A673 (cell line): ENCODE results near the gene CRB1. TPM values are rescaled to one million over a fixed set of nuclear protein-coding genes. Genes with fewer than 3 reads are reported as not detected.

Experiments used
- BruUV-seq: library from RNA; stranded (reverse); fragments of 400-500 nt; replicated peaks from 2 replicates; lab custom pipeline; 2021; lab: Mats Ljungman, UMichigan
- CTCF ChIA-PET: fragments of 300-600 bp; sonication (Branson Sonifier 250); formaldehyde crosslinking; loops from one replicate; lab custom pipeline; 2022; ENCODE audit warnings: antibody characterized with exemption; lab: Charles Lee
- POLR2A ChIA-PET: fragments of 300-600 bp; sonication (Branson Sonifier 250); formaldehyde crosslinking; loops from one replicate; lab custom pipeline; 2022; ENCODE audit warnings: antibody characterized with exemption; ENCODE audit not compliant: low non-redundant PET; lab: Charles Lee
- DNase-seq: peaks from one replicate; pipeline ENCODE4 v3.0.0-alpha.2; 2015; ENCODE audit warnings: low spot score
- H3K27ac ChIP-seq: fragments of 200-600 bp; sonication (generic); 2 replicates; pipeline ENCODE4 v1.5.1; 2016; ENCODE audit warnings: mixed run types, low read depth, mild to moderate bottlenecking, mixed read lengths, antibody characterized with exemption, low read length; ENCODE audit not compliant: poor library complexity, severe bottlenecking
- H3K27me3 ChIP-seq: fragments of 200-600 bp; sonication (generic); replicated peaks from 2 replicates; pipeline ENCODE4 v1.6.1; 2017; ENCODE audit warnings: mixed run types, low read depth, mild to moderate bottlenecking, mixed read lengths, antibody characterized with exemption, low read length; ENCODE audit not compliant: insufficient read depth, poor library complexity
- H3K36me3 ChIP-seq: fragments of 200-600 bp; sonication (generic); 2 replicates; pipeline ENCODE4 v1.6.1; 2016; ENCODE audit warnings: mixed run types, mild to moderate bottlenecking, mixed read lengths, antibody characterized with exemption, low read length; ENCODE audit not compliant: insufficient read depth, poor library complexity, severe bottlenecking
- H3K4me1 ChIP-seq: fragments of 200-600 bp; sonication (generic); 2 replicates; pipeline ENCODE4 v1.6.1; 2017; ENCODE audit warnings: mixed run types, mild to moderate bottlenecking, mixed read lengths, antibody characterized with exemption, low read length; ENCODE audit not compliant: insufficient read depth, poor library complexity, severe bottlenecking
- H3K4me3 ChIP-seq: fragments of 200-600 bp; sonication (generic); 2 replicates; pipeline ENCODE4 v1.5.1; 2016; ENCODE audit warnings: low read depth, mixed run types, mild to moderate bottlenecking, mixed read lengths, low read length; ENCODE audit not compliant: poor library complexity, severe bottlenecking
- H3K9me3 ChIP-seq: fragments of 200-600 bp; sonication (generic); 2 replicates; pipeline ENCODE4 v1.6.1; 2016; ENCODE audit warnings: mixed run types, low read depth, mild to moderate bottlenecking, mixed read lengths, antibody characterized with exemption, low read length; ENCODE audit not compliant: poor library complexity, severe bottlenecking
- EZH2 ChIP-seq: fragments of 200-600 bp; sonication (generic); IDR thresholded peaks from 2 replicates; pipeline ENCODE4 v1.6.1; 2017; ENCODE audit warnings: borderline replicate concordance, low read depth, mild to moderate bottlenecking, mixed read lengths, antibody characterized with exemption, low read length; ENCODE audit not compliant: poor library complexity, severe bottlenecking
- intact Hi-C: fragments of 100-400 bp; cut with micrococcal nuclease; formaldehyde crosslinking; loops from one replicate; pipeline ENCODE4 v1.10.0; 2022; ENCODE audit not compliant: unreplicated experiment
- total RNA-seq: library from RNA; stranded (reverse); gene quantifications from 2 replicates; pipeline ENCODE4 v1.2.3, GENCODE V29; 2021
- TF ChIP-seq, protein P1 (sequence below): fragments of 300-800, 200-600 bp; sonication (generic); conservative IDR thresholded peaks from 2 replicates; pipeline ENCODE4 v1.5.1; 2017; ENCODE audit warnings: low read depth, mild to moderate bottlenecking, antibody characterized with exemption, low read length, moderate library complexity, mixed read lengths

Gene CRB1
- total RNA-seq, 1 experiment from 2014 or later: not detected

DNA sequence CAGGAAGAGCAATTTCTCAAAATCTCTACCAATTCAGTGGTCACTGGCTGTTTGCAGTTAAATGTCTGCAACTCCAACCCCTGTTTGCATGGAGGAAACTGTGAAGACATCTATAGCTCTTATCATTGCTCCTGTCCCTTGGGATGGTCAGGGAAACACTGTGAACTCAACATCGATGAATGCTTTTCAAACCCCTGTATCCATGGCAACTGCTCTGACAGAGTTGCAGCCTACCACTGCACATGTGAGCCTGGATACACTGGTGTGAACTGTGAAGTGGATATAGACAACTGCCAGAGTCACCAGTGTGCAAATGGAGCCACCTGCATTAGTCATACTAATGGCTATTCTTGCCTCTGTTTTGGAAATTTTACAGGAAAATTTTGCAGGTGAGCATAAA lies 167.2 kb downstream of the CRB1 start:
- DNase-seq: no peak
- Histone ChIP-seq H3K9me3 (no peaks in the 10 kb centered on the region), H3K27me3 (no peaks in the 10 kb centered on the region), H3K4me3 (no peak overlapping the region), H3K4me1 (peaks cover 13% of the 10 kb centered on the region), H3K27ac (no peak overlapping the region), H3K36me3 (no peaks in the 10 kb centered on the region)
- intact Hi-C loops: no loop called here
- CTCF ChIA-PET: no interaction called here
- BruUV-seq: no TSS peak
- POLR2A ChIA-PET: no interaction called here
- TF ChIP-seq, protein P1, sequence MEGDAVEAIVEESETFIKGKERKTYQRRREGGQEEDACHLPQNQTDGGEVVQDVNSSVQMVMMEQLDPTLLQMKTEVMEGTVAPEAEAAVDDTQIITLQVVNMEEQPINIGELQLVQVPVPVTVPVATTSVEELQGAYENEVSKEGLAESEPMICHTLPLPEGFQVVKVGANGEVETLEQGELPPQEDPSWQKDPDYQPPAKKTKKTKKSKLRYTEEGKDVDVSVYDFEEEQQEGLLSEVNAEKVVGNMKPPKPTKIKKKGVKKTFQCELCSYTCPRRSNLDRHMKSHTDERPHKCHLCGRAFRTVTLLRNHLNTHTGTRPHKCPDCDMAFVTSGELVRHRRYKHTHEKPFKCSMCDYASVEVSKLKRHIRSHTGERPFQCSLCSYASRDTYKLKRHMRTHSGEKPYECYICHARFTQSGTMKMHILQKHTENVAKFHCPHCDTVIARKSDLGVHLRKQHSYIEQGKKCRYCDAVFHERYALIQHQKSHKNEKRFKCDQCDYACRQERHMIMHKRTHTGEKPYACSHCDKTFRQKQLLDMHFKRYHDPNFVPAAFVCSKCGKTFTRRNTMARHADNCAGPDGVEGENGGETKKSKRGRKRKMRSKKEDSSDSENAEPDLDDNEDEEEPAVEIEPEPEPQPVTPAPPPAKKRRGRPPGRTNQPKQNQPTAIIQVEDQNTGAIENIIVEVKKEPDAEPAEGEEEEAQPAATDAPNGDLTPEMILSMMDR: no peak
- no peak for TF ChIP-seq EZH2

DNA sequence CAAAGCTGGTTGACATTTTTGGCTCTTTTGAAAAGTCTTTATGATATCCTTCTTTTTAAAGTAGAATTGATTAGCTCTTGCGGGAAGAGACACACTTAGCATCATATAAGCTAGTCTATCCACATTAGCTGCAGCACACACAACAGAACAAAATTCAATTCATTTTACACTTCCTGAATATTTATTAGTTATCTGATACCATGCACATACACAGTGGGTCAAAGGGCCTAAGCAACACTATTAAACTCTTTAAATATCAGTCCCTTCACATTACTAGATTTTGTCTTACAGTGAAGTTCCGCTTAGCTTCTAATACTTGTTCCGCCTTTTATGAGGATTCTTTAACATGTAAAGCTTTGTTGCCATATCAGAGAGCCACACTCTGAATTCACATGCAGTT lies 169.5 kb downstream of the CRB1 start:
- BruUV-seq: no TSS peak
- CTCF ChIA-PET: interaction anchor here (0.6 to 1.1 kb wide), 2 partner anchors 38 to 39 kb away, joined by 3 to 9 read pairs; no protein-coding TSS in a partner anchor

GRCh38 chr1:197438010-197438790 lies 170.1 kb downstream of the CRB1 start:
- H3K4me1 ChIP-seq: peaks cover 13% of the 10 kb centered on the region
- H3K4me3 ChIP-seq: no peak overlapping the region
- BruUV-seq: no TSS peak
- TF ChIP-seq, protein P1: no peak
- TF ChIP-seq EZH2: no peak
- no peak overlapping the region for H3K27ac ChIP-seq
- H3K27me3 ChIP-seq: no peaks in the 10 kb centered on the region
- ChIA-PET POLR2A (no interaction called here), CTCF (interaction anchor here (1.1 kb wide), 1 partner anchor 38 kb away, joined by 9 read pairs; no protein-coding TSS in a partner anchor)
- intact Hi-C loops: no loop called here
- peak; percentile 35 for DNase-seq
- H3K36me3 ChIP-seq: no peaks in the 10 kb centered on the region
- no peaks in the 10 kb centered on the region for H3K9me3 ChIP-seq

More for the DNA sequence above, 169.5 kb downstream of the CRB1 start:
- intact Hi-C loops: no loop called here
- no peak for DNase-seq
- H3K27ac ChIP-seq: no peak overlapping the region
- no peak for TF ChIP-seq EZH2
- TF ChIP-seq, protein P1: no peak
- no peaks in the 10 kb centered on the region for H3K9me3 ChIP-seq
- H3K4me3 ChIP-seq: no peak overlapping the region
- POLR2A ChIA-PET: no interaction called here
- H3K4me1 ChIP-seq: peaks cover 13% of the 10 kb centered on the region
- H3K27me3 ChIP-seq: no peaks in the 10 kb centered on the region
- no peaks in the 10 kb centered on the region for H3K36me3 ChIP-seq
